H9 (cell line): ENCODE results near the gene TIMM17A. TPM values are rescaled to one million over a fixed set of nuclear protein-coding genes. Genes with fewer than 3 reads are reported as not detected.

ENCODE experiments used
- DNase-seq: peaks from one replicate; pipeline ENCODE4 v3.0.0-alpha.2; 2017
- H2AFZ ChIP-seq: one replicate; pipeline ENCODE4 v1.6.1; 2013; ENCODE audit warnings: mild to moderate bottlenecking, low read length, control low read depth, moderate library complexity
- H2AK5ac ChIP-seq: 2 replicates; pipeline ENCODE4 v1.6.1; 2013; ENCODE audit warnings: low read length, control low read depth, mixed read lengths; ENCODE audit not compliant: insufficient read length
- H2BK120ac ChIP-seq: one replicate; pipeline ENCODE4 v1.6.1; 2013; ENCODE audit warnings: low read depth, mild to moderate bottlenecking, low read length, control low read depth, inconsistent platforms; ENCODE audit not compliant: poor library complexity, severe bottlenecking
- H2BK12ac ChIP-seq: 2 replicates; pipeline ENCODE4 v1.6.1; 2013; ENCODE audit warnings: low read length, control low read depth, mixed read lengths, low read depth; ENCODE audit not compliant: insufficient read length
- H2BK15ac ChIP-seq: 2 replicates; pipeline ENCODE4 v1.6.1; 2013; ENCODE audit warnings: low read depth, low read length, control low read depth
- H2BK20ac ChIP-seq: one replicate; pipeline ENCODE4 v1.6.1; 2013; ENCODE audit warnings: low read depth, mild to moderate bottlenecking, low read length, control low read depth, inconsistent platforms; ENCODE audit not compliant: poor library complexity, severe bottlenecking
- H2BK5ac ChIP-seq: 2 replicates; pipeline ENCODE4 v1.6.1; 2013; ENCODE audit warnings: low read length, control low read depth, mixed read lengths; ENCODE audit not compliant: insufficient read length
- H3K14ac ChIP-seq: 2 replicates; pipeline ENCODE4 v1.6.1; 2013; ENCODE audit warnings: low read length, control low read depth; ENCODE audit not compliant: insufficient read depth
- H3K18ac ChIP-seq: 2 replicates; pipeline ENCODE4 v1.6.1; 2013; ENCODE audit warnings: low read depth, mild to moderate bottlenecking, mixed read lengths, low read length, control low read depth; ENCODE audit not compliant: insufficient read length
- H3K23ac ChIP-seq: 2 replicates; pipeline ENCODE4 v1.6.1; 2013; ENCODE audit warnings: low read length, control low read depth, mixed read lengths, low read depth; ENCODE audit not compliant: insufficient read length
- H3K23me2 ChIP-seq: 2 replicates; pipeline ENCODE4 v1.6.1; 2013; ENCODE audit warnings: low read depth, mild to moderate bottlenecking, mixed read lengths, low read length, control low read depth; ENCODE audit not compliant: insufficient read length, poor library complexity, severe bottlenecking
- H3K27ac ChIP-seq: 2 replicates; pipeline ENCODE4 v1.5.1; 2013; ENCODE audit warnings: low read length, control low read depth, mixed read lengths, low read depth; ENCODE audit not compliant: insufficient read length
- H3K27me3 ChIP-seq: 2 replicates; pipeline ENCODE4 v1.6.1; 2013; ENCODE audit warnings: low read length, control low read depth, inconsistent platforms; ENCODE audit not compliant: insufficient read depth
- H3K4ac ChIP-seq: 2 replicates; pipeline ENCODE4 v1.6.1; 2013; ENCODE audit warnings: low read depth, mild to moderate bottlenecking, control low read depth, inconsistent platforms, low read length, moderate library complexity
- H3K4me1 ChIP-seq: 2 replicates; pipeline ENCODE4 v1.6.1; 2013; ENCODE audit warnings: low read length, control low read depth, inconsistent platforms; ENCODE audit not compliant: insufficient read depth
- H3K4me2 ChIP-seq: 2 replicates; pipeline ENCODE4 v1.6.1; 2013; ENCODE audit warnings: low read length, control low read depth, mixed read lengths; ENCODE audit not compliant: insufficient read length, insufficient read depth
- H3K56ac ChIP-seq: 2 replicates; pipeline ENCODE4 v1.6.1; 2013; ENCODE audit warnings: low read depth, mild to moderate bottlenecking, mixed read lengths, low read length, control low read depth; ENCODE audit not compliant: insufficient read length
- H3K79me1 ChIP-seq: 2 replicates; pipeline ENCODE4 v1.6.1; 2013; ENCODE audit warnings: low read depth, mild to moderate bottlenecking, moderate library complexity, low read length, control low read depth, inconsistent platforms; ENCODE audit not compliant: insufficient read depth, poor library complexity, severe bottlenecking
- H3K79me2 ChIP-seq: 2 replicates; pipeline ENCODE4 v1.6.1; 2013; ENCODE audit warnings: low read length, control low read depth, inconsistent platforms; ENCODE audit not compliant: insufficient read depth
- H3K9ac ChIP-seq: 2 replicates; pipeline ENCODE4 v1.6.1; 2013; ENCODE audit warnings: low read length, control low read depth, mixed read lengths; ENCODE audit not compliant: insufficient read length; ENCODE audit errors: extremely low read depth
- H3K9me3 ChIP-seq: one replicate; pipeline ENCODE4 v1.6.1; 2013; ENCODE audit warnings: low read depth, low read length, inconsistent platforms; ENCODE audit not compliant: control insufficient read depth
- H3T11ph ChIP-seq: one replicate; pipeline ENCODE4 v1.6.1; 2013; ENCODE audit warnings: mild to moderate bottlenecking, low read length, control low read depth, inconsistent platforms
- H4K20me1 ChIP-seq: one replicate; pipeline ENCODE4 v1.6.1; 2013; ENCODE audit not compliant: control insufficient read depth, insufficient read length, insufficient read depth
- H4K5ac ChIP-seq: 2 replicates; pipeline ENCODE4 v1.6.1; 2013; ENCODE audit warnings: low read depth, mild to moderate bottlenecking, mixed read lengths, low read length, control low read depth; ENCODE audit not compliant: insufficient read length
- H4K8ac ChIP-seq: replicated peaks from 2 replicates; pipeline ENCODE4 v1.6.1; 2013; ENCODE audit warnings: low read length, control low read depth, mixed read lengths, low read depth; ENCODE audit not compliant: insufficient read length
- H4K91ac ChIP-seq: 2 replicates; pipeline ENCODE4 v1.6.1; 2013; ENCODE audit warnings: low read depth, mild to moderate bottlenecking, moderate library complexity, mixed read lengths, low read length, control low read depth; ENCODE audit not compliant: insufficient read length
- H3K27ac Mint-ChIP-seq, 3 experiments: 2 replicates in 2 of 3; 3 replicates in 1 of 3; pipeline ENCODE4 v1.8.0; 2020 to 2021; ENCODE audit warnings: mixed read lengths in 3 of 3, mild to moderate bottlenecking in 1 of 3, moderate library complexity in 1 of 3
- H3K27me3 Mint-ChIP-seq: 2 replicates; pipeline ENCODE4 v1.8.0; 2021; ENCODE audit warnings: low read depth, mild to moderate bottlenecking, moderate library complexity, mixed read lengths
- H3K36me3 Mint-ChIP-seq, 3 experiments: 2 replicates in 2 of 3; 3 replicates in 1 of 3; pipeline ENCODE4 v1.8.0; 2020 to 2021; ENCODE audit warnings: low read depth in 3 of 3, mixed read lengths in 3 of 3; ENCODE audit not compliant: insufficient read depth in 1 of 3
- H3K4me1 Mint-ChIP-seq, 2 experiments: 2 replicates each; pipeline ENCODE4 v1.8.0; 2020; ENCODE audit warnings: mixed read lengths in 2 of 2
- H3K4me3 Mint-ChIP-seq, 2 experiments: 2 replicates in 1 of 2; 3 replicates in 1 of 2; pipeline ENCODE4 v1.8.0; 2020 to 2021; ENCODE audit warnings: mild to moderate bottlenecking in 2 of 2, mixed read lengths in 2 of 2, moderate library complexity in 1 of 2
- H3K9me3 Mint-ChIP-seq, 2 experiments: 2 replicates in 1 of 2; 3 replicates in 1 of 2; pipeline ENCODE4 v1.8.0; 2020; ENCODE audit warnings: mild to moderate bottlenecking in 2 of 2, mixed read lengths in 2 of 2, moderate library complexity in 1 of 2
- CTCF ChIP-seq: fragments of 200-600 bp; sonication (generic); conservative IDR thresholded peaks from 3 replicates; pipeline ENCODE4 v1.8.0; 2021; ENCODE audit warnings: antibody characterized with exemption, mild to moderate bottlenecking
- WGBS: extraction: QIAGEN DNeasy Blood & Tissue Kit; methylation state at CpG from one replicate; pipeline ENCODE4 v1.1.7; 2013; ENCODE audit warnings: missing lambda C conversion rate, low lambda C conversion rate, mixed read lengths; ENCODE audit not compliant: insufficient read length; ENCODE audit errors: extremely low coverage; 5-methylcytosine and 5-hydroxymethylcytosine counted together
- total RNA-seq: library from RNA; stranded (reverse); gene quantifications from 2 replicates; pipeline ENCODE4 v1.2.1, GENCODE V29; 2021

Gene TIMM17A
- total RNA-seq, 1 experiment from 2014 or later = 60.9 TPM

GRCh38 chr1:201944002-201944401, 11.3 kb upstream of the TIMM17A start:
- H3K27ac ChIP-seq = no peak overlapping the region

More at GRCh38 chr1:201944002-201944401, 11.3 kb upstream of the TIMM17A start:
- Histone ChIP-seq H2BK12ac (no peak overlapping the region), H2BK120ac (no peak overlapping the region), H3K4me1 (peaks cover 6% of the 10 kb centered on the region), H3K4ac (no peak overlapping the region), H3K79me1 (no peaks in the 10 kb centered on the region), H3K23ac (no peak overlapping the region), H2BK15ac (no peak overlapping the region), H3K14ac (no peak overlapping the region), H3K4me2 (no peak overlapping the region), H2AFZ (no peak overlapping the region), H3K27me3 (peaks cover 8% of the 10 kb centered on the region; the same call in 1 of the 2 replicates), H3K9me3 (no peaks in the 10 kb centered on the region), H2AK5ac (no peak overlapping the region), H2BK20ac (no peak overlapping the region), H3T11ph (no peak overlapping the region), H3K56ac (no peak overlapping the region), H3K79me2 (no peaks in the 10 kb centered on the region), H3K23me2 (peaks cover 6% of the 10 kb centered on the region), H2BK5ac (no peak overlapping the region), H4K5ac (no peak overlapping the region), H4K8ac (no peak overlapping the region), H3K18ac (no peak overlapping the region), H3K9ac (no peak overlapping the region), H4K91ac (no peak overlapping the region), H4K20me1 (no peaks in the 10 kb centered on the region)
- H3K27me3 Mint-ChIP-seq = peaks cover 32% of the 10 kb centered on the region
- no peaks in the 10 kb centered on the region for H3K36me3 Mint-ChIP-seq
- H3K27ac Mint-ChIP-seq = no peak overlapping the region
- H3K9me3 Mint-ChIP-seq = no peaks in the 10 kb centered on the region; a peak in 1 of 5 replicates
- H3K4me3 Mint-ChIP-seq = no peak overlapping the region; a peak in 1 of 5 replicates
- peaks cover 28 to 45% of the 10 kb centered on the region in 2 experiments for H3K4me1 Mint-ChIP-seq
- no CpG with 5 or more reads among the region's 6 CpGs for WGBS
- no peak for DNase-seq
- no peak for TF ChIP-seq CTCF
